Heart right ventricle (tissue), 16 donors: Measurements from ENCODE around the gene ZNF234. TPM values are rescaled to one million over a fixed set of nuclear protein-coding genes. Genes with fewer than 3 reads are reported as not detected.

Experiments used
- ATAC-seq, 8 donors: fragments of 200-7000 bp; cut with Tn5 transposase; one replicate each; pipeline ENCODE4 v1.9.1; 2020; ENCODE audit warnings: mild to moderate bottlenecking in 8 of 8, moderate library complexity in 8 of 8, moderate number of reproducible peaks in 1 of 8
- DNase-seq, 2 donors: peaks; one replicate each; pipeline ENCODE4 v3.0.0-alpha.2; 2020
- H3K27ac ChIP-seq, 10 donors: fragments of 200-600 bp; sonication (generic) in 2 of 10; one replicate each; pipeline versions ENCODE4 v1.5.0 to v1.8.0; 2020 to 2022; ENCODE audit warnings: mild to moderate bottlenecking in 3 of 10
- H3K27me3 ChIP-seq, 7 donors: fragments of 200-600 bp; one replicate each; pipeline ENCODE4 v1.8.0; 2021 to 2022; ENCODE audit warnings: mild to moderate bottlenecking in 2 of 7
- H3K36me3 ChIP-seq, 9 donors: fragments of 200-600 bp; sonication (generic) in 1 of 9; one replicate each; pipeline versions ENCODE4 v1.5.0 to v1.8.0; 2020 to 2022; ENCODE audit warnings: mild to moderate bottlenecking in 2 of 9
- H3K4me1 ChIP-seq, 9 donors: fragments of 200-600 bp; sonication (generic) in 1 of 9; one replicate each; pipeline versions ENCODE4 v1.5.0 to v1.8.0; 2020 to 2022; ENCODE audit warnings: mild to moderate bottlenecking in 4 of 9
- H3K4me3 ChIP-seq, 10 donors: fragments of 200-600 bp; sonication (generic) in 2 of 10; one replicate each; pipeline versions ENCODE4 v1.5.0 to v1.8.0; 2020 to 2022; ENCODE audit warnings: mild to moderate bottlenecking in 7 of 10, moderate library complexity in 2 of 10
- H3K9me3 ChIP-seq, 11 donors: fragments of 200-600 bp in 10 of 11; sonication (generic) in 2 of 11; one replicate each; pipeline versions ENCODE4 v1.5.0 to v1.8.0; 2013 to 2022; ENCODE audit warnings: mild to moderate bottlenecking in 2 of 11, control low read depth in 1 of 11, moderate library complexity in 1 of 11
- WGBS, 2 donors: extraction: QIAGEN DNeasy Blood & Tissue Kit; methylation state at CpG; one replicate each; pipeline ENCODE4 v1.1.7; 2013; ENCODE audit warnings: inconsistent platforms in 1 of 2; 5-methylcytosine and 5-hydroxymethylcytosine counted together
- intact Hi-C, 10 donors: fragments of 100-400 bp; cut with DNase I; formaldehyde crosslinking; loops; one replicate each; pipeline versions ENCODE4 v1.11.1 to v1.14.2; 2022
- polyA plus RNA-seq, 2 donors: library from polyadenylated mRNA; stranded (reverse); fragments of 200-250 nt; gene quantifications; one replicate each; pipeline ENCODE4 v1.2.3, GENCODE V29; 2013
- total RNA-seq, 10 donors: library from RNA; stranded (reverse); fragmentation: NEBNext Ultra II Directional in 3 of 10; extraction: Animal tissue kit (Norgen Biotek cat#: 25700) in 3 of 10; gene quantifications; one replicate each; pipeline versions ENCODE4 v1.2.1 to v1.2.4, GENCODE V29; 2021 to 2023
- TF ChIP-seq, protein P1 (sequence below), 9 donors: fragments of 200-600 bp; sonication (generic) in 2 of 9; IDR thresholded peaks; one replicate each; pipeline versions ENCODE4 v1.5.0 to v1.8.0; 2021 to 2022; ENCODE audit warnings: antibody characterized with exemption in 9 of 9, mild to moderate bottlenecking in 5 of 9, moderate library complexity in 1 of 9
- donor health status: Arrhythmogenic right ventricular cardiomyopathy.
- donor health status: ischemic (EF 13 %, LVEDD 7.1; RV severe dilation, severe dysfunction).
- donor health status: healthy with polysubstance abuse.
- donor health status: DM: no; HTN: yes; CAD: no.
- donor health status: DM: no; HTN: no; CAD: no.
- donor health status: ischemic (EF 25% LVEDD 6.9; RV normal size, moderate dysfunction).
- donor health status: ischemic (EF 25% LVEDD 5.7; RV mildly dilated, moderate dysfunction).
- donor health status: healthy.
- donor health status: DM: yes; HTN: yes; CAD: no.
- donor health status: Ischemic cardiomyopathy.
- donor health status: ischemic (EF 35%, LVEDD 5.7; RV mildly dilated, moderate dysfunction).
- donor health status: nonischemic (EF 11% LVEDD 7.7; RV severe dilation, severe dysfunction).
- donor health status: DM: yes; HTN: yes; CAD: no.
- donor health status: PGD.
- donor health status: ischemic (EF 29% LVEDD 5.4; RV normal size, mild dysfunction).
- donor health status: nonischemic (EF 23%, LVEDD 6.1; RV moderate dilation, normal function).

The ZNF234 gene
- total and polyA plus RNA-seq, 12 donors = 2.2 to 13.4 (median 8.7) TPM

DNA sequence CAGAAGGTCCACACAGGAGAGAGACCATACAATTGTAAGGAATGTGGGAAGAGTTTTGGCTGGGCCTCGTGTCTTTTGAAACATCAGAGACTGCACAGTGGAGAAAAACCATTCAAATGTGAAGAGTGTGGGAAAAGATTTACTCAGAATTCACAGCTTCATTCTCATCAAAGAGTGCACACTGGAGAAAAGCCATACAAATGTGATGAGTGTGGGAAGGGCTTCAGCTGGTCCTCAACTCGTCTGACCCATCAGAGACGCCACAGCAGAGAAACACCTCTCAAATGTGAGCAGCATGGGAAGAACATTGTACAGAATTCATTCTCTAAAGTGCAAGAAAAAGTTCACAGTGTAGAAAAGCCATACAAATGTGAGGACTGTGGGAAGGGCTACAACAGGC, 33.6 kb upstream of the ZNF234 start:
- H3K4me3 ChIP-seq = no peak overlapping the region
- H3K27ac ChIP-seq = no peak overlapping the region
- H3K4me1 ChIP-seq = peaks cover 0 to 13% (median 9%) of the 10 kb centered on the region in 9 donors
- no peaks in the 10 kb centered on the region for H3K27me3 ChIP-seq
- H3K36me3 ChIP-seq = peaks cover 4 to 71% (median 53%) of the 10 kb centered on the region in 9 donors
- 97 to 99% methylated on average over 3 of the region's 3 CpGs for WGBS, 2 donors
- DNase-seq = no peak
- TF ChIP-seq, protein P1, sequence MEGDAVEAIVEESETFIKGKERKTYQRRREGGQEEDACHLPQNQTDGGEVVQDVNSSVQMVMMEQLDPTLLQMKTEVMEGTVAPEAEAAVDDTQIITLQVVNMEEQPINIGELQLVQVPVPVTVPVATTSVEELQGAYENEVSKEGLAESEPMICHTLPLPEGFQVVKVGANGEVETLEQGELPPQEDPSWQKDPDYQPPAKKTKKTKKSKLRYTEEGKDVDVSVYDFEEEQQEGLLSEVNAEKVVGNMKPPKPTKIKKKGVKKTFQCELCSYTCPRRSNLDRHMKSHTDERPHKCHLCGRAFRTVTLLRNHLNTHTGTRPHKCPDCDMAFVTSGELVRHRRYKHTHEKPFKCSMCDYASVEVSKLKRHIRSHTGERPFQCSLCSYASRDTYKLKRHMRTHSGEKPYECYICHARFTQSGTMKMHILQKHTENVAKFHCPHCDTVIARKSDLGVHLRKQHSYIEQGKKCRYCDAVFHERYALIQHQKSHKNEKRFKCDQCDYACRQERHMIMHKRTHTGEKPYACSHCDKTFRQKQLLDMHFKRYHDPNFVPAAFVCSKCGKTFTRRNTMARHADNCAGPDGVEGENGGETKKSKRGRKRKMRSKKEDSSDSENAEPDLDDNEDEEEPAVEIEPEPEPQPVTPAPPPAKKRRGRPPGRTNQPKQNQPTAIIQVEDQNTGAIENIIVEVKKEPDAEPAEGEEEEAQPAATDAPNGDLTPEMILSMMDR (IDR thresholded peaks at IDR 0.05) = no peak
- intact Hi-C loops = no loop called here
- ATAC-seq = no peak
- H3K9me3 ChIP-seq = peaks cover 0 to 95% (median 50%) of the 10 kb centered on the region in 11 donors

- ATAC-seq (no peak), DNase-seq (no peak)
- intact Hi-C loops = no loop called here
- Histone ChIP-seq H3K27me3 (no peaks in the 10 kb centered on the region), H3K36me3 (peaks cover 4 to 54% (median 36%) of the 10 kb centered on the region in 9 donors), H3K9me3 (peaks cover 0 to 78% (median 45%) of the 10 kb centered on the region in 11 donors), H3K4me1 (peaks cover 0 to 21% (median 16%) of the 10 kb centered on the region in 9 donors), H3K4me3 (no peak overlapping the region), H3K27ac (no peak overlapping the region)
- TF ChIP-seq, protein P1 (IDR thresholded peaks at IDR 0.05) = no peak
These were observed 31.9 kb upstream of the ZNF234 start for GRCh38 chr19:44109458-44109857.

DNA sequence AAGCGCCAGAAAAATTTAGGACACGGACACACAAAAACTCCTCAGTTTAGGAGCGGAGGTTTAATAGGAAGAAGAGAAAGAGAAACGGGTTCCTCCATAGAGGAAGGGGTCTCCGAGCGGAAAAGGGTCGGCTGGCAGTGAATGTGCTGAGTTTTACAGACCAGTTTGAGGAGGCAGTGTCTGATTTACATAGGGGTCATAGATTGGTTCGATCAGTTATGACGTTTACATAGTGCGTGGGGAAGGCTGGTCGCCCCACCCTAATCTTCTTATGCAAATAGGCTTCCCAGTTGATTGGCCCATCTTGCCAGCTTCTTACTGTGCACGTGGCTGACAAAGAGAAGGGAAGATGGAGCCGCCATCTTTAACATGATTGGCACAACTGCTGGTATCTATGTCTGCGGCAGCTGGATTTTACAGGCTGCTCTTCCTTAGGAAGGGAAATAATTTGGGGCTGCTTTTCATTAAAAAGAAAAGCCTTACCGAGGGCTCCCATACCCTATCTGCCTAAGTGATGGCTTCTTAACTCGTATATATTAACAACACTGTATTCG, 29.4 kb upstream of the ZNF234 start:
- Histone ChIP-seq H3K27ac (no peak overlapping the region), H3K9me3 (peaks cover 0 to 52% (median 30%) of the 10 kb centered on the region in 11 donors), H3K27me3 (no peaks in the 10 kb centered on the region), H3K4me1 (peaks cover 0 to 31% (median 19%) of the 10 kb centered on the region in 9 donors), H3K36me3 (peaks cover 0 to 41% (median 21%) of the 10 kb centered on the region in 9 donors), H3K4me3 (peak overlapping the region in 9 of 10 donors; percentile 56 to 85 (median 74))
- ATAC-seq = peak in 1 of 8 donors; percentile 45
- TF ChIP-seq, protein P1 (IDR thresholded peaks at IDR 0.05) = no peak
- intact Hi-C loops = loop anchor here in 7 of 10 donors (2.0 to 10.0 kb wide), 14 partner anchors 17 to 193 kb away; partner anchors contain the start of genes ZNF226 (in 3 of the 7), ZNF235 (in 3 of the 7), ZNF223 (in 2 of the 7) and ZNF224 (in 2 of the 7)
- 9 to 11% methylated on average over 17 of the region's 17 CpGs for WGBS, 2 donors
- DNase-seq = no peak

GRCh38 chr19:44112802-44113137, 28.6 kb upstream of the ZNF234 start:
- H3K27me3 ChIP-seq = no peaks in the 10 kb centered on the region
- H3K9me3 ChIP-seq = peaks cover 0 to 44% (median 23%) of the 10 kb centered on the region in 11 donors
- peaks cover 0 to 41% (median 21%) of the 10 kb centered on the region in 9 donors for H3K36me3 ChIP-seq
- peak overlapping the region; percentile 44 to 85 (median 73) for H3K4me3 ChIP-seq
- H3K27ac ChIP-seq = peak overlapping the region in 9 of 10 donors; percentile 25 to 88 (median 71)
- 0% methylated on average over 11 of the region's 11 CpGs for WGBS, 2 donors
- H3K4me1 ChIP-seq = peaks cover 0 to 31% (median 19%) of the 10 kb centered on the region in 9 donors
- ATAC-seq (peak in 1 of 8 donors; percentile 15), DNase-seq (no peak)
- intact Hi-C loops = loop anchor here in 8 of 10 donors (1.0 to 10.0 kb wide), 19 partner anchors 17 to 192 kb away; partner anchors contain the start of genes ZNF224 (in 3 of the 8), ZNF226 (in 3 of the 8), ZNF235 (in 3 of the 8) and ZNF155 (in 2 of the 8)
- TF ChIP-seq, protein P1 (IDR thresholded peaks at IDR 0.05) = no peak
